HG03378 (cell line): ENCODE data around the gene RGS4.
"Not testable (repeated sequence)": the region's sequence is repeated elsewhere in the genome, so short reads cannot be mapped to it uniquely, and the experiment has no call there.

Source experiments
- ATAC-seq: cut with Tn5 transposase; IDR thresholded peaks from one replicate; pipeline ENCODE4 v1.9.1; 2021; ENCODE audit warnings: mild to moderate bottlenecking, moderate library complexity; ENCODE audit not compliant: unreplicated experiment

RGS4 gene

GRCh38 chr1:163066686-163067085 lies 2.5 kb upstream of the RGS4 start:
- no peak for ATAC-seq

GRCh38 chr1:163068716-163069115 lies 445 bp upstream of the RGS4 start:
- no peak for ATAC-seq

GRCh38 chr1:163069655-163070277 lies 605 bp downstream of the RGS4 start:
- no peak for ATAC-seq

GRCh38 chr1:163071405-163072255 lies 2.5 kb downstream of the RGS4 start:
- ATAC-seq = peak; percentile 80

- no peak for ATAC-seq
These were observed 3.5 kb downstream of the RGS4 start for GRCh38 chr1:163072658-163073057.

GRCh38 chr1:163074004-163074403 lies 4.8 kb downstream of the RGS4 start:
- no peak for ATAC-seq

- no peak for ATAC-seq
These were observed 5.6 kb downstream of the RGS4 start for GRCh38 chr1:163074716-163075284.

- no peak for ATAC-seq
These were observed 6.9 kb downstream of the RGS4 start for GRCh38 chr1:163076044-163076443.

GRCh38 chr1:163076446-163076845 lies 7.3 kb downstream of the RGS4 start:
- ATAC-seq = no peak

- no peak for ATAC-seq
These were observed 8.0 kb downstream of the RGS4 start for GRCh38 chr1:163076981-163077761.

- no peak for ATAC-seq
These were observed 13.8 kb downstream of the RGS4 start for GRCh38 chr1:163082971-163083370.

- no peak for ATAC-seq
These were observed 14.5 kb downstream of the RGS4 start for GRCh38 chr1:163083690-163084089.

GRCh38 chr1:163084330-163084729 lies 15.2 kb downstream of the RGS4 start:
- no peak for ATAC-seq

- no peak for ATAC-seq
These were observed 16.1 kb downstream of the RGS4 start for GRCh38 chr1:163085041-163085903.

- no peak for ATAC-seq
These were observed 16.7 kb downstream of the RGS4 start for GRCh38 chr1:163085904-163086268.

GRCh38 chr1:163089117-163089516 lies 20.0 kb downstream of the RGS4 start:
- ATAC-seq = not testable (repeated sequence)

- no peak for ATAC-seq
These were observed 21.3 kb downstream of the RGS4 start for GRCh38 chr1:163090321-163090945.

- ATAC-seq = no peak
These were observed 24.0 kb downstream of the RGS4 start for GRCh38 chr1:163093169-163093568.

GRCh38 chr1:163093579-163093978 lies 24.4 kb downstream of the RGS4 start:
- no peak for ATAC-seq

GRCh38 chr1:163094182-163094581 lies 25.0 kb downstream of the RGS4 start:
- ATAC-seq = no peak
